A549 (cell line): Measurements from ENCODE around the gene KRT32. TPM values are rescaled to one million over a fixed set of nuclear protein-coding genes. Genes with fewer than 3 reads are reported as not detected.

Experiments
- ATAC-seq, 2 experiments: fragments of 200-7000 bp in 1 of 2; fragments of >200 bp in 1 of 2; cut with Nextera tagmentation in 1 of 2; cut with Tn5 transposase in 1 of 2; 3 replicates each; pipeline versions ENCODE4 v1.8.0 to v1.9.1; 2018 to 2020; ENCODE audit warnings: mild to moderate bottlenecking in 1 of 2, moderate library complexity in 1 of 2
- CTCF ChIA-PET: fragments of 300-600 bp; sonication (Branson Sonifier 250); formaldehyde crosslinking; extraction: SDS; loops from one replicate; lab custom pipeline; 2021; ENCODE audit warnings: antibody characterized with exemption, inconsistent platforms; lab: Yijun Ruan, JAX
- POLR2A ChIA-PET: fragments of 350-600 bp; formaldehyde crosslinking; extraction: SDS; loops from one replicate; lab custom pipeline; 2021; ENCODE audit warnings: antibody characterized with exemption, inconsistent platforms; lab: Yijun Ruan, JAX
- DNase-seq, 2 experiments: peaks; one replicate each; pipeline versions ENCODE4 v3.0.0 to v3.0.0-alpha.2; 2011 to 2016; ENCODE audit warnings: low read depth in 1 of 2, low spot score in 1 of 2
- FAIRE-seq: peaks from 2 replicates; lab custom pipeline; 2011; peaks lifted over from hg19 to GRCh38; lab: Jason Lieb, UNC
- H3K27ac ChIP-seq, 2 experiments: fragments of >200 bp; sonication (Bioruptor Twin); formaldehyde crosslinking; 3 replicates each; pipeline ENCODE4 v1.5.1; 2016 to 2017
- H3K4me1 ChIP-seq: fragments of >200 bp; sonication (Bioruptor Twin); formaldehyde crosslinking; 3 replicates; pipeline ENCODE4 v1.6.1; 2016
- H3K4me2 ChIP-seq: fragments of >200 bp; sonication (Bioruptor Twin); formaldehyde crosslinking; 3 replicates; pipeline ENCODE4 v1.6.1; 2016
- H3K4me3 ChIP-seq: fragments of >200 bp; sonication (Bioruptor Twin); formaldehyde crosslinking; 3 replicates; pipeline ENCODE4 v1.5.1; 2016
- H3K9me3 ChIP-seq: fragments of >200 bp; sonication (Bioruptor Twin); formaldehyde crosslinking; 3 replicates; pipeline ENCODE4 v1.6.1; 2016
- HOXB5 ChIP-seq: fragments of 250-450 bp; sonication (Bioruptor Pico); IDR thresholded peaks from 2 replicates; pipeline ENCODE4 v1.5.0; 2020; ENCODE audit warnings: mild to moderate bottlenecking, moderate library complexity
- JUN ChIP-seq, 2 experiments: fragments of >200 bp; sonication (Bioruptor Twin); formaldehyde crosslinking; IDR thresholded peaks; 2 replicates in 1 of 2; 3 replicates in 1 of 2; pipeline ENCODE4 v1.6.1; 2016 to 2017
- JUNB ChIP-seq: fragments of >200 bp; sonication (Bioruptor Twin); formaldehyde crosslinking; IDR thresholded peaks from 2 replicates; pipeline ENCODE4 v1.6.1; 2016
- NPAS2 ChIP-seq: fragments of 250-450 bp; sonication (Bioruptor Pico); IDR thresholded peaks from 2 replicates; pipeline ENCODE4 v1.8.0; 2022; ENCODE audit warnings: mild to moderate bottlenecking, moderate library complexity, borderline replicate concordance
- RAD21 ChIP-seq, 2 experiments: fragments of >200 bp in 1 of 2; sonication (Bioruptor Twin) in 1 of 2; formaldehyde crosslinking in 1 of 2; IDR thresholded peaks in 1 of 2; conservative IDR thresholded peaks in 1 of 2; 2 replicates in 1 of 2; 3 replicates in 1 of 2; pipeline ENCODE4 v1.6.1; 2012 to 2018; ENCODE audit warnings: inconsistent platforms in 1 of 2
- RFX5 ChIP-seq: fragments of 450-650 bp; IDR thresholded peaks from 2 replicates; pipeline ENCODE4 v1.7.1; 2014; ENCODE audit warnings: antibody characterized with exemption, mild to moderate bottlenecking, moderate library complexity
- RNF2 ChIP-seq: fragments of 200-600 bp; sonication (generic); IDR thresholded peaks from 2 replicates; pipeline ENCODE4 v1.6.1; 2016; ENCODE audit warnings: low read depth, mild to moderate bottlenecking, antibody characterized with exemption, moderate library complexity, borderline replicate concordance
- TFCP2L1 ChIP-seq: fragments of 250-450 bp; sonication (Bioruptor Pico); IDR thresholded peaks from 2 replicates; pipeline ENCODE4 v1.5.0; 2021; ENCODE audit warnings: mild to moderate bottlenecking
- ZC3H11A ChIP-seq: fragments of 450-650 bp; IDR thresholded peaks from 2 replicates; pipeline ENCODE4 v1.6.1; 2014; ENCODE audit warnings: antibody characterized with exemption, mild to moderate bottlenecking
- ZFP36 ChIP-seq: fragments of 450-650 bp; IDR thresholded peaks from 2 replicates; pipeline ENCODE4 v1.6.1; 2014; ENCODE audit warnings: borderline replicate concordance; ENCODE audit not compliant: partially characterized antibody
- WGBS: methylation state at CpG from one replicate; pipeline ENCODE4 v1.1.6; 2017; ENCODE audit errors: missing lambda C conversion rate; 5-methylcytosine and 5-hydroxymethylcytosine counted together
- polyA plus RNA-seq, 4 experiments: library from polyadenylated mRNA; depleted of rRNA in 3 of 4; stranded (reverse); fragments of >200 nt; fragmentation: RNase III in 1 of 4; extraction: RNeasy Plus Mini Kit Qiagen cat#74134 plus additional on column Dnase treatment in 1 of 4; gene quantifications; 2 replicates in 3 of 4; 3 replicates in 1 of 4; pipeline ENCODE4 v1.2.3, GENCODE V29; 2011 to 2017
- TF ChIP-seq, protein P1 (sequence below): fragments of >200 bp; sonication (Bioruptor Twin); formaldehyde crosslinking; IDR thresholded peaks from 2 replicates; pipeline ENCODE4 v1.6.1; 2016
- TF ChIP-seq, protein P2 (sequence below): IDR thresholded peaks from 2 replicates; pipeline ENCODE4 v1.6.1; 2012
- TF ChIP-seq, protein P3 (sequence below): fragments of 200-600 bp; sonication (generic); IDR thresholded peaks from 2 replicates; pipeline ENCODE4 v1.6.1; 2016; ENCODE audit warnings: antibody characterized with exemption, mild to moderate bottlenecking, moderate library complexity

Gene KRT32
- polyA plus RNA-seq, 2 of the 4 experiments (the other 2 are of a cell fraction), result not detected

DNA sequence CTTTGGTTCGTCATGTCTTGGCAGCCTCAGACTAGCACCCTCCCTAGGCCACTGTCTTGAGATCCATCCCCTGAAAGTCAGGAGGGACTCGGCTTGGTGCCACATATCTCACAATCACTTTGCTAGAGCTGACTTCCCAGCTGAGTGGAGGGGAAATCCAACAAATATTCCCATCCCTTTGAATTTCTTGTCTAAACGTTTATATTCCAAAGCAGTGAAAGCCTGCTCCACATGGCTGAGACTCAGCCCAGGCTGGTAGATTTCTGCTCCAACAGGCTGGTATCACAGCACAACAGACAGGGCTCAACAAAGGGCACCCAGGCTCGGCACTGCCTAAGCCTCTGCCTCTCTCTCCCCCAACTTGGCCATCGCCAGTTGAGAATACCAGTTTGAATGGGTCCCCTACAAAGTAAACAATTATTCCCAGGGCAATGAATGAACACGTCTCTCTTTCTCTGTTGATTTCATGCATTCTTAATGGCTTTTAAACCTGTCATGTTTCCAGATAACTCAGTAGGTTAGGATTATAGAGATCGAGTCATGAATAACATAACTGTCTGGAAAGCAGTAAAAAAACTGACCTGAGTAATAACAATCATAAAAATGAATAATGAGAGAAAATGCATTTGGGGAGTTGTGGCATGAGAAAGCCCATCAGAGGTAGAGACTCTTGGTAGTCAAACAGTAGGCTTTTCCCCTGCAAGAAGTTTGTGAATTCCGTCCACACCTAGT lies 37.2 kb upstream of the KRT32 start:
- no peak for DNase-seq
- CTCF ChIA-PET, result interaction anchor here (0.8 to 20.5 kb wide), 8 partner anchors 8 to 647 kb away, joined by 3 to 163 read pairs (median 6); partner anchors contain the start of gene KRT15
- no peak overlapping the region for H3K27ac ChIP-seq

DNA sequence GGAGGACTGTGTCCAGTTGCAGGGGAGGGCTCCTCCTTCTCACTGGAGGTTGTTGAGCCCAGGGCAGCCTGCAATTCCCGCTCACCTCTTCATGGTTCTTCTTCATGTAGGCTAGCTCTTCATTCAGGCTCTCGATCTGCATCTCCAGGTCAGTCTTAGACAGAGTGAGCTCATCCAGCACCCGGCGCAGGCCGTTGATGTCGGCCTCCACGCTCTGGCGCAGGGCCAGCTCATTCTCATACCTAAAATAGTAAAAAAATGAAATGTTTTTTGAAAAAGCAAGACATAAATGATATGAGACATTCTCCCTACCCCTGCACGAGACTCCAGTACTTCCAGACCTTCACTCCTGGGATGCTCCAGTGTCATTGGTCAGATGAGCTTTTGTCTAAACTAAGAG lies 36.0 kb upstream of the KRT32 start:
- no peak for DNase-seq
- CTCF ChIA-PET, result interaction anchor here (0.8 to 20.5 kb wide), 7 partner anchors 8 to 646 kb away, joined by 3 to 163 read pairs (median 5); partner anchors contain the start of gene KRT15
- POLR2A ChIA-PET, result no interaction called here
- TF ChIP-seq ZFP36 (no peak), NPAS2 (CRISPR knock-in tag) (no peak), RFX5 (no peak), ZC3H11A (no peak), TFCP2L1 (CRISPR knock-in tag) (no peak)
- TF ChIP-seq, protein P1, sequence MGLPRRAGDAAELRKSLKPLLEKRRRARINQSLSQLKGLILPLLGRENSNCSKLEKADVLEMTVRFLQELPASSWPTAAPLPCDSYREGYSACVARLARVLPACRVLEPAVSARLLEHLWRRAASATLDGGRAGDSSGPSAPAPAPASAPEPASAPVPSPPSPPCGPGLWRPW, result no peak
- TF ChIP-seq, protein P2, sequence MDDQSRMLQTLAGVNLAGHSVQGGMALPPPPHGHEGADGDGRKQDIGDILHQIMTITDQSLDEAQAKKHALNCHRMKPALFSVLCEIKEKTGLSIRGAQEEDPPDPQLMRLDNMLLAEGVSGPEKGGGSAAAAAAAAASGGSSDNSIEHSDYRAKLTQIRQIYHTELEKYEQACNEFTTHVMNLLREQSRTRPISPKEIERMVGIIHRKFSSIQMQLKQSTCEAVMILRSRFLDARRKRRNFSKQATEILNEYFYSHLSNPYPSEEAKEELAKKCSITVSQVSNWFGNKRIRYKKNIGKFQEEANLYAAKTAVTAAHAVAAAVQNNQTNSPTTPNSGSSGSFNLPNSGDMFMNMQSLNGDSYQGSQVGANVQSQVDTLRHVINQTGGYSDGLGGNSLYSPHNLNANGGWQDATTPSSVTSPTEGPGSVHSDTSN, result no peak
- TF ChIP-seq, all 56 proteins: peak for 0
- no peak overlapping the region for H3K4me3 ChIP-seq
- no peak for FAIRE-seq
- H3K4me1 ChIP-seq, result peaks cover 11% of the 10 kb centered on the region
- H3K4me2 ChIP-seq, result no peak overlapping the region
- no peak for ATAC-seq
- H3K27ac ChIP-seq, result no peak overlapping the region
- H3K9me3 ChIP-seq, result no peaks in the 10 kb centered on the region
- 84% methylated on average over 9 of the region's 9 CpGs for WGBS

More for the DNA sequence above, 37.2 kb upstream of the KRT32 start:
- Histone ChIP-seq H3K4me2 (no peak overlapping the region), H3K4me3 (no peak overlapping the region), H3K4me1 (peaks cover 11% of the 10 kb centered on the region), H3K9me3 (no peaks in the 10 kb centered on the region)
- FAIRE-seq (no peak), ATAC-seq (no peak)
- WGBS, result 68% methylated on average over 8 of the region's 8 CpGs
- TF ChIP-seq RNF2 (no peak), JUN (IDR thresholded peaks at IDR 0.05) (no peak), RAD21 (conservative IDR thresholded peaks at IDR 0.05 in 1 of 2, IDR thresholded peaks at IDR 0.05 in 1 of 2) (no peak)
- TF ChIP-seq, protein P3, sequence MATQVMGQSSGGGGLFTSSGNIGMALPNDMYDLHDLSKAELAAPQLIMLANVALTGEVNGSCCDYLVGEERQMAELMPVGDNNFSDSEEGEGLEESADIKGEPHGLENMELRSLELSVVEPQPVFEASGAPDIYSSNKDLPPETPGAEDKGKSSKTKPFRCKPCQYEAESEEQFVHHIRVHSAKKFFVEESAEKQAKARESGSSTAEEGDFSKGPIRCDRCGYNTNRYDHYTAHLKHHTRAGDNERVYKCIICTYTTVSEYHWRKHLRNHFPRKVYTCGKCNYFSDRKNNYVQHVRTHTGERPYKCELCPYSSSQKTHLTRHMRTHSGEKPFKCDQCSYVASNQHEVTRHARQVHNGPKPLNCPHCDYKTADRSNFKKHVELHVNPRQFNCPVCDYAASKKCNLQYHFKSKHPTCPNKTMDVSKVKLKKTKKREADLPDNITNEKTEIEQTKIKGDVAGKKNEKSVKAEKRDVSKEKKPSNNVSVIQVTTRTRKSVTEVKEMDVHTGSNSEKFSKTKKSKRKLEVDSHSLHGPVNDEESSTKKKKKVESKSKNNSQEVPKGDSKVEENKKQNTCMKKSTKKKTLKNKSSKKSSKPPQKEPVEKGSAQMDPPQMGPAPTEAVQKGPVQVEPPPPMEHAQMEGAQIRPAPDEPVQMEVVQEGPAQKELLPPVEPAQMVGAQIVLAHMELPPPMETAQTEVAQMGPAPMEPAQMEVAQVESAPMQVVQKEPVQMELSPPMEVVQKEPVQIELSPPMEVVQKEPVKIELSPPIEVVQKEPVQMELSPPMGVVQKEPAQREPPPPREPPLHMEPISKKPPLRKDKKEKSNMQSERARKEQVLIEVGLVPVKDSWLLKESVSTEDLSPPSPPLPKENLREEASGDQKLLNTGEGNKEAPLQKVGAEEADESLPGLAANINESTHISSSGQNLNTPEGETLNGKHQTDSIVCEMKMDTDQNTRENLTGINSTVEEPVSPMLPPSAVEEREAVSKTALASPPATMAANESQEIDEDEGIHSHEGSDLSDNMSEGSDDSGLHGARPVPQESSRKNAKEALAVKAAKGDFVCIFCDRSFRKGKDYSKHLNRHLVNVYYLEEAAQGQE, result no peak
- POLR2A ChIA-PET, result interaction anchor here (1.5 kb wide), 1 partner anchor 26 kb away, joined by 3 read pairs; no protein-coding TSS in a partner anchor

DNA sequence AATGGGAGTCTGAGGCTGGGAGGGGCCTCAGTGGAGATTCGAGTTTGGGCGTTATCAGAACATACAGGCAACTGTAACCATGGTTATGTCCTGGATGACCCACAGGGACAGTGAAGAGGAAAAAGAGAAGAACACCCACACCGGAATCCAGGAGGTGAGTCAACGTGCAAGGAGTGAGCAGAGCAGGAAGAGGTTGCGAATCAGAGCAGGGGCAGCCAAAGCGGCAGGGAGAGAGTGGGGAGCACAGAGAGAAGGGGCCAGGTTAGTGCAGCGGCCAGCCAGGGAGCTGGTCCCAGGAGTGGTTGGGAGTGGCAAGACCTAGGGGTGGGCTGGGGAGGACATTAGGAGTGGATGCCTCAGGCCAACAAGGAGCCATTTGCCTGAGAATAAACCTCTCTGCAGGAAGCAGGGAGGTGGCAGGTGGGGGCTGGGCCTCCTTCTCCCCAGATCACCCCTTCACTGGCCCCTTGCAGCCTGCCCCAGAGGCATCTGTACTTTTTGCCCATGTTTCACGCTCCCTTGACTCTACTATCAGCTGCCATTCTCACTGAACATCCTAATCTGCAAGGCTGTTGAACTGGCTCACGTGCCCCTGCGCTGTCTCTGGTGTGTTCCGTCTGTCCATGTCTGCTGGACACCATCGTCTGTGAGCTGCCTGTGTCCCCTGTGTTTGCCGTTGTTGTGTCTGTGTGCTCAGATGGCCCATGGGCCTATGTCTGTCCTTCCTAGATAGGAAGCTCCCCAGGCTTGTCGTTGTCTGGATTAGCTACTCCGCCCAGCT lies 33.1 kb upstream of the KRT32 start:
- peak; percentile 50 to 61 for DNase-seq
- FAIRE-seq, result no peak
- H3K4me3 ChIP-seq, result no peak overlapping the region
- peak overlapping the region; percentile 33 for H3K4me2 ChIP-seq
- H3K27ac ChIP-seq, result peak overlapping the region; percentile 44 to 64; a peak in 5 of 6 replicates
- H3K9me3 ChIP-seq, result no peaks in the 10 kb centered on the region
- TF ChIP-seq JUNB, result no peak
- no peak for TF ChIP-seq HOXB5 (CRISPR knock-in tag)
- 66% methylated on average over 15 of the region's 15 CpGs for WGBS
- ATAC-seq, result peak; percentile 23 to 29; a peak in 5 of 6 replicates
- ChIA-PET POLR2A (no interaction called here), CTCF (interaction anchor here (0.7 to 20.5 kb wide), 8 partner anchors 10 to 167 kb away, joined by 3 to 163 read pairs (median 4); partner anchors contain the start of gene KRT36)
- H3K4me1 ChIP-seq, result peaks cover 21% of the 10 kb centered on the region
